HEK293 (cell line): Measurements from ENCODE around the gene DENND1A.

Experiments used
- CTCF ChIP-seq: fragments of 450-650 bp; formaldehyde crosslinking; IDR thresholded peaks from 2 replicates; pipeline ENCODE4 v1.5.1; 2016; ENCODE audit warnings: missing biosample characterization, missing genetic modification characterization
- HOXA7 ChIP-seq: sonication (generic); formaldehyde crosslinking; IDR thresholded peaks from 2 replicates; pipeline ENCODE4 v1.8.1; 2022; ENCODE audit warnings: missing genetic modification reagents, borderline replicate concordance
- TCF7L2 ChIP-seq: IDR thresholded peaks from 2 replicates; pipeline ENCODE4 v1.6.1; 2011; ENCODE audit warnings: low read depth, mild to moderate bottlenecking, inconsistent platforms, low read length, moderate library complexity, borderline replicate concordance
- ZEB2 ChIP-seq: fragments of 450-650 bp; formaldehyde crosslinking; IDR thresholded peaks from 2 replicates; pipeline ENCODE4 v1.5.1; 2016; ENCODE audit warnings: missing biosample characterization, missing genetic modification characterization
- ZFP3 ChIP-seq: fragments of 450-650 bp; formaldehyde crosslinking; IDR thresholded peaks from 2 replicates; pipeline ENCODE4 v1.5.1; 2016; ENCODE audit warnings: low read depth, missing biosample characterization, missing genetic modification characterization
- ZNF138 ChIP-seq: fragments of 450-650 bp; formaldehyde crosslinking; IDR thresholded peaks from 2 replicates; pipeline ENCODE4 v1.5.1; 2016; ENCODE audit warnings: missing biosample characterization, missing genetic modification characterization, borderline replicate concordance
- ZNF391 ChIP-seq: fragments of 450-650 bp; formaldehyde crosslinking; IDR thresholded peaks from 2 replicates; pipeline ENCODE4 v1.5.1; 2016; ENCODE audit warnings: low read depth, missing biosample characterization, missing genetic modification characterization, borderline replicate concordance
- ZNF624 ChIP-seq: fragments of 450-650 bp; formaldehyde crosslinking; IDR thresholded peaks from 2 replicates; pipeline ENCODE4 v1.5.1; 2017; ENCODE audit warnings: missing biosample characterization, missing genetic modification characterization
- ZNF76 ChIP-seq: fragments of 450-650 bp; formaldehyde crosslinking; IDR thresholded peaks from 2 replicates; pipeline ENCODE4; 2016; ENCODE audit warnings: low read depth, missing biosample characterization, missing genetic modification characterization, borderline replicate concordance
- TF ChIP-seq, protein P1 (sequence below): sonication (generic); formaldehyde crosslinking; IDR thresholded peaks from 2 replicates; pipeline ENCODE4 v1.8.1; 2022; ENCODE audit warnings: mild to moderate bottlenecking, moderate library complexity, missing genetic modification reagents

- TF ChIP-seq ZNF391 (tag by site-specific recombination) = no peak
- no peak for TF ChIP-seq CTCF
- TF ChIP-seq ZFP3 = no peak
- TF ChIP-seq TCF7L2 = no peak
- no peak for TF ChIP-seq ZEB2 (tag by site-specific recombination)
- TF ChIP-seq ZNF624 (tag by site-specific recombination) = no peak
- TF ChIP-seq, protein P1, sequence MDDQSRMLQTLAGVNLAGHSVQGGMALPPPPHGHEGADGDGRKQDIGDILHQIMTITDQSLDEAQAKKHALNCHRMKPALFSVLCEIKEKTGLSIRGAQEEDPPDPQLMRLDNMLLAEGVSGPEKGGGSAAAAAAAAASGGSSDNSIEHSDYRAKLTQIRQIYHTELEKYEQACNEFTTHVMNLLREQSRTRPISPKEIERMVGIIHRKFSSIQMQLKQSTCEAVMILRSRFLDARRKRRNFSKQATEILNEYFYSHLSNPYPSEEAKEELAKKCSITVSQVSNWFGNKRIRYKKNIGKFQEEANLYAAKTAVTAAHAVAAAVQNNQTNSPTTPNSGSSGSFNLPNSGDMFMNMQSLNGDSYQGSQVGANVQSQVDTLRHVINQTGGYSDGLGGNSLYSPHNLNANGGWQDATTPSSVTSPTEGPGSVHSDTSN (CRISPR knock-in tag) = no peak
- no peak for TF ChIP-seq ZNF76
- no peak for TF ChIP-seq ZNF138 (tag by site-specific recombination)
- no peak for TF ChIP-seq HOXA7 (CRISPR knock-in tag)
These were observed 314.5 kb downstream of the DENND1A start for GRCh38 chr9:123615381-123615780.
